Loucy (cell line): ENCODE results near the gene FAHD1.

Experiments
- H2AFZ ChIP-seq: fragments of 200-600 bp; sonication (generic); 2 replicates; pipeline ENCODE4 v1.6.0; 2016; ENCODE audit warnings: antibody characterized with exemption, mild to moderate bottlenecking, low read length, moderate library complexity
- H3F3A ChIP-seq: fragments of 200-600 bp; 2 replicates; pipeline ENCODE4 v1.6.0; 2016; ENCODE audit warnings: antibody characterized with exemption, low read depth, mild to moderate bottlenecking
- H3K27me3 ChIP-seq: fragments of 200-600 bp; sonication (generic); 2 replicates; pipeline ENCODE4 v1.6.1; 2014; ENCODE audit warnings: low read length, mild to moderate bottlenecking; ENCODE audit not compliant: insufficient read depth, poor library complexity, severe bottlenecking
- H3K36me3 ChIP-seq: fragments of 200-600 bp; sonication (generic); 2 replicates; pipeline ENCODE4 v1.6.1; 2016; ENCODE audit warnings: low read length; ENCODE audit not compliant: insufficient read depth
- H3K4me1 ChIP-seq: fragments of 200-600 bp; sonication (generic); 2 replicates; pipeline ENCODE4 v1.5.1; 2014; ENCODE audit warnings: low read length, mild to moderate bottlenecking; ENCODE audit not compliant: insufficient read depth, poor library complexity, severe bottlenecking
- H3K4me2 ChIP-seq: fragments of 200-600 bp; sonication (generic); 2 replicates; pipeline ENCODE4 v1.6.0; 2014; ENCODE audit warnings: antibody characterized with exemption, low read length, low read depth, mild to moderate bottlenecking; ENCODE audit not compliant: poor library complexity, severe bottlenecking
- H3K4me3 ChIP-seq: fragments of 200-600 bp; sonication (generic); 2 replicates; pipeline ENCODE4 v1.5.1; 2014; ENCODE audit warnings: low read length, mild to moderate bottlenecking, mixed read lengths; ENCODE audit not compliant: poor library complexity, severe bottlenecking
- H3K79me2 ChIP-seq: fragments of 200-600 bp; sonication (generic); 2 replicates; pipeline ENCODE4 v1.6.1; 2014; ENCODE audit warnings: low read length; ENCODE audit not compliant: insufficient read depth
- H3K9ac ChIP-seq: fragments of 200-600 bp; sonication (generic); 2 replicates; pipeline ENCODE4 v1.6.0; 2014; ENCODE audit warnings: mild to moderate bottlenecking, low read depth, low read length, moderate library complexity; ENCODE audit not compliant: poor library complexity, severe bottlenecking
- H3K9me2 ChIP-seq: fragments of 200-600 bp; sonication (generic); replicated peaks from 2 replicates; pipeline ENCODE4 v1.6.1; 2016; ENCODE audit warnings: low read depth, low read length, mixed read lengths
- H3K9me3 ChIP-seq: fragments of 200-600 bp; sonication (generic); 2 replicates; pipeline ENCODE4 v1.6.1; 2014; ENCODE audit warnings: mild to moderate bottlenecking, antibody characterized with exemption, low read length, low read depth; ENCODE audit not compliant: insufficient read depth
- H4K20me1 ChIP-seq: fragments of 200-600 bp; sonication (generic); 2 replicates; pipeline ENCODE4 v1.6.0; 2014; ENCODE audit warnings: antibody characterized with exemption, low read length, mild to moderate bottlenecking; ENCODE audit not compliant: insufficient read depth, poor library complexity, severe bottlenecking
- CTCF ChIP-seq: fragments of 200-600 bp; sonication (generic); conservative IDR thresholded peaks from 2 replicates; pipeline ENCODE4 v1.5.1; 2014; ENCODE audit warnings: mild to moderate bottlenecking, antibody characterized with exemption, low read length
- EZH2phosphoT487 ChIP-seq: fragments of 200-600 bp; IDR thresholded peaks from 2 replicates; pipeline ENCODE4 v1.6.1; 2018; ENCODE audit warnings: antibody characterized with exemption, mild to moderate bottlenecking, moderate library complexity, borderline replicate concordance

FAHD1 gene

GRCh38 chr16:1831186-1832075 is 4.4 kb downstream of the FAHD1 start:
- peaks cover 22% of the 10 kb centered on the region for H3K79me2 ChIP-seq
- H3K4me1 ChIP-seq: peaks cover 3% of the 10 kb centered on the region
- H3K4me3 ChIP-seq: no peak overlapping the region
- H3K9me3 ChIP-seq: no peaks in the 10 kb centered on the region
- H3K36me3 ChIP-seq: no peaks in the 10 kb centered on the region
- no peak overlapping the region for H3K9ac ChIP-seq
- no peak overlapping the region for H2AFZ ChIP-seq
- TF ChIP-seq EZH2phosphoT487: no peak
- TF ChIP-seq CTCF: no peak
- no peaks in the 10 kb centered on the region for H4K20me1 ChIP-seq
- no peaks in the 10 kb centered on the region for H3K27me3 ChIP-seq
- H3K4me2 ChIP-seq: no peak overlapping the region
- no peaks in the 10 kb centered on the region for H3F3A ChIP-seq
- no peaks in the 10 kb centered on the region for H3K9me2 ChIP-seq

GRCh38 chr16:1832838-1833454 is 5.9 kb downstream of the FAHD1 start:
- no peaks in the 10 kb centered on the region for H3K9me2 ChIP-seq
- no peak overlapping the region for H3K9ac ChIP-seq
- no peaks in the 10 kb centered on the region for H3K27me3 ChIP-seq
- no peaks in the 10 kb centered on the region for H3K36me3 ChIP-seq
- H3K4me2 ChIP-seq: no peak overlapping the region
- no peak overlapping the region for H2AFZ ChIP-seq
- peaks cover 13% of the 10 kb centered on the region; the same call in 1 of the 2 replicates for H3K79me2 ChIP-seq
- no peaks in the 10 kb centered on the region for H4K20me1 ChIP-seq
- no peaks in the 10 kb centered on the region for H3F3A ChIP-seq
- H3K4me1 ChIP-seq: peaks cover 3% of the 10 kb centered on the region
- TF ChIP-seq EZH2phosphoT487: no peak
- TF ChIP-seq CTCF: no peak
- H3K4me3 ChIP-seq: no peak overlapping the region
- no peaks in the 10 kb centered on the region for H3K9me3 ChIP-seq

GRCh38 chr16:1834096-1834495 is 7.1 kb downstream of the FAHD1 start:
- H3K9me3 ChIP-seq: no peaks in the 10 kb centered on the region
- no peaks in the 10 kb centered on the region for H3F3A ChIP-seq
- H3K9me2 ChIP-seq: no peaks in the 10 kb centered on the region
- H3K4me1 ChIP-seq: no peaks in the 10 kb centered on the region
- no peak overlapping the region for H3K9ac ChIP-seq
- TF ChIP-seq CTCF (no peak), EZH2phosphoT487 (no peak)
- no peak overlapping the region for H2AFZ ChIP-seq
- peaks cover 2% of the 10 kb centered on the region; the same call in 1 of the 2 replicates for H3K79me2 ChIP-seq
- H3K4me2 ChIP-seq: no peak overlapping the region
- H3K36me3 ChIP-seq: no peaks in the 10 kb centered on the region
- no peak overlapping the region for H3K4me3 ChIP-seq
- no peaks in the 10 kb centered on the region for H3K27me3 ChIP-seq
- no peaks in the 10 kb centered on the region for H4K20me1 ChIP-seq
